Measurements from ENCODE around the gene GPC3. TPM values are rescaled to one million over a fixed set of nuclear protein-coding genes. Genes with fewer than 3 reads are reported as not detected.

The GPC3 gene
- total RNA-seq, 1 experiment from 2014 or later, result 0.98 TPM

DNA sequence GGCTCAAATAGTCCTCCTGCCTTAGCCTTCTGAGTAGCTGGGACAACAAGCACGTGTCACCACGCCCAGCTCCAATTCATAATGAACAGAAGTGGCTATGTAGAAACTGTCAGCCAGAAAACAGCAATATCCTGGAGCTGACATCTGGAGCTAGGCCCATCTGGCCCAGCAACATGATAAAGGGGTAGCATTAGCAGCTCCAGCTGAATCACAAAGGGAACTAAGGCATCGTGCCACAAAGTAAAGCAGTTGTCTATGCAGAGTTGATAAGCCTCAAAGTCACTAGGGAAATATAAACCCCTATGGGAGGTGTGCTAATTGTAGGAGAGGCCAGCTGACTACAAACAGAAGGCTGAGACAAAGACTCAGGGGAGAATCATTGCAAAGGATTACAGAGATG, 299.6 kb downstream of the GPC3 start:
- Histone ChIP-seq H3K9me2 (ENCODE audit: insufficient read depth) (no peaks in the 10 kb centered on the region), H2AFZ (ENCODE audit: low read depth, low read length, poor library complexity, severe bottlenecking) (no peak overlapping the region), H3K27ac (ENCODE audit: low read depth, low read length) (no peak overlapping the region), H3K79me2 (ENCODE audit: insufficient read depth, low read length) (no peaks in the 10 kb centered on the region), H3K4me1 (ENCODE audit: control insufficient read depth in 1 of 2, insufficient read depth in 2 of 2, low read length in 2 of 2) (no peaks in the 10 kb centered on the region), H3K4me2 (ENCODE audit: low read length) (no peak overlapping the region), H3K36me3 (ENCODE audit: control insufficient read depth in 1 of 2, insufficient read depth in 2 of 2, low read length in 2 of 2) (no peaks in the 10 kb centered on the region), H3K27me3 (ENCODE audit: insufficient read depth, low read length) (no peaks in the 10 kb centered on the region), H3K9ac (ENCODE audit: low read length) (no peak overlapping the region), H3K9me3 (ENCODE audit: control insufficient read depth in 1 of 2, insufficient read depth in 1 of 2, low read depth in 1 of 2, low read length in 2 of 2) (no peaks in the 10 kb centered on the region), H4K20me1 (ENCODE audit: insufficient read depth) (no peaks in the 10 kb centered on the region), H3K4me3 (replicated peaks in 1 of 2; ENCODE audit: low read depth in 1 of 2, low read length in 2 of 2) (no peak overlapping the region)
- TF ChIP-seq, protein P1, sequence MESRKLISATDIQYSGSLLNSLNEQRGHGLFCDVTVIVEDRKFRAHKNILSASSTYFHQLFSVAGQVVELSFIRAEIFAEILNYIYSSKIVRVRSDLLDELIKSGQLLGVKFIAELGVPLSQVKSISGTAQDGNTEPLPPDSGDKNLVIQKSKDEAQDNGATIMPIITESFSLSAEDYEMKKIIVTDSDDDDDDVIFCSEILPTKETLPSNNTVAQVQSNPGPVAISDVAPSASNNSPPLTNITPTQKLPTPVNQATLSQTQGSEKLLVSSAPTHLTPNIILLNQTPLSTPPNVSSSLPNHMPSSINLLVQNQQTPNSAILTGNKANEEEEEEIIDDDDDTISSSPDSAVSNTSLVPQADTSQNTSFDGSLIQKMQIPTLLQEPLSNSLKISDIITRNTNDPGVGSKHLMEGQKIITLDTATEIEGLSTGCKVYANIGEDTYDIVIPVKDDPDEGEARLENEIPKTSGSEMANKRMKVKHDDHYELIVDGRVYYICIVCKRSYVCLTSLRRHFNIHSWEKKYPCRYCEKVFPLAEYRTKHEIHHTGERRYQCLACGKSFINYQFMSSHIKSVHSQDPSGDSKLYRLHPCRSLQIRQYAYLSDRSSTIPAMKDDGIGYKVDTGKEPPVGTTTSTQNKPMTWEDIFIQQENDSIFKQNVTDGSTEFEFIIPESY (IDR thresholded peaks at IDR 0.05; ENCODE audit: extremely low read depth, insufficient replicate concordance, low read length), result no peak
- TF ChIP-seq EZH2 (IDR thresholded peaks at IDR 0.05) (no peak), EZH2phosphoT487 (IDR thresholded peaks at IDR 0.05; ENCODE audit: borderline replicate concordance) (no peak)
- BruUV-seq (replicated peaks), result no TSS peak
- DNase-seq (ENCODE audit: low read depth, low spot score), result no peak
- no peak for ATAC-seq
- ChIA-PET RAD21 (ENCODE audit: low non-redundant PET in 1 of 2, low total read pairs in 2 of 2, uncharacterized antibody in 2 of 2, unreplicated experiment in 2 of 2) (no interaction called here), CTCF (no interaction called here), POLR2A (no interaction called here)
- intact Hi-C loops (cut with micrococcal nuclease), result no loop called here

DNA sequence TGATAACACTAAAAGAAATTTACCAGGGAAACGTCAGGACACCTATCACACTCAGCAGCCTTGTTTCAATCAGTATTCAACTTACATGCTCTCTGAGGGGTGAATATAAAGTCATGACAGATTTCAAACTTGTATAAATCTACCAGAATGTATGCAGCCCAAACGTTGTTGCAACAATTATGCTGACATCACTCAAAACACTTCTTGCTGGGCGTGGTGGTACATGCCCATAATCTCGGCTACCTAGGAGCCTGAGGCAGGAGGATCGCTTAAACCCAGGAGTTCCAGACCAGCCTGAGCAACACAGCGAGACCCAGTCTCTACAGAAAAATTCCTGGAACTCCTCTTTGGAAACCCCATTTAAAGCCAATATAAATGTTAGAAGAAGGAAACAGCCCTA, 303.5 kb downstream of the GPC3 start:
- Histone ChIP-seq H3K4me3 (replicated peaks in 1 of 2; ENCODE audit: low read depth in 1 of 2, low read length in 2 of 2) (no peak overlapping the region), H3K9me2 (ENCODE audit: insufficient read depth) (no peaks in the 10 kb centered on the region), H3K4me1 (ENCODE audit: control insufficient read depth in 1 of 2, insufficient read depth in 2 of 2, low read length in 2 of 2) (no peaks in the 10 kb centered on the region), H4K20me1 (ENCODE audit: insufficient read depth) (no peaks in the 10 kb centered on the region), H3K4me2 (ENCODE audit: low read length) (no peak overlapping the region), H3K9me3 (ENCODE audit: control insufficient read depth in 1 of 2, insufficient read depth in 1 of 2, low read depth in 1 of 2, low read length in 2 of 2) (no peaks in the 10 kb centered on the region), H3K9ac (ENCODE audit: low read length) (no peak overlapping the region), H3K36me3 (ENCODE audit: control insufficient read depth in 1 of 2, insufficient read depth in 2 of 2, low read length in 2 of 2) (no peaks in the 10 kb centered on the region), H3K27ac (ENCODE audit: low read depth, low read length) (no peak overlapping the region), H3K79me2 (ENCODE audit: insufficient read depth, low read length) (no peaks in the 10 kb centered on the region), H2AFZ (ENCODE audit: low read depth, low read length, poor library complexity, severe bottlenecking) (no peak overlapping the region), H3K27me3 (ENCODE audit: insufficient read depth, low read length) (no peaks in the 10 kb centered on the region)
- CTCF ChIA-PET, result no interaction called here
- POLR2A ChIA-PET, result no interaction called here
- RAD21 ChIA-PET (ENCODE audit: low non-redundant PET in 1 of 2, low total read pairs in 2 of 2, uncharacterized antibody in 2 of 2, unreplicated experiment in 2 of 2), result no interaction called here
- no TSS peak for BruUV-seq (replicated peaks)
- no peak for ATAC-seq
- no peak for DNase-seq (ENCODE audit: low read depth, low spot score)
- intact Hi-C loops (cut with micrococcal nuclease), result no loop called here
- no peak for TF ChIP-seq CBX3 (IDR thresholded peaks at IDR 0.05; ENCODE audit: low read depth)
- TF ChIP-seq, protein P2, sequence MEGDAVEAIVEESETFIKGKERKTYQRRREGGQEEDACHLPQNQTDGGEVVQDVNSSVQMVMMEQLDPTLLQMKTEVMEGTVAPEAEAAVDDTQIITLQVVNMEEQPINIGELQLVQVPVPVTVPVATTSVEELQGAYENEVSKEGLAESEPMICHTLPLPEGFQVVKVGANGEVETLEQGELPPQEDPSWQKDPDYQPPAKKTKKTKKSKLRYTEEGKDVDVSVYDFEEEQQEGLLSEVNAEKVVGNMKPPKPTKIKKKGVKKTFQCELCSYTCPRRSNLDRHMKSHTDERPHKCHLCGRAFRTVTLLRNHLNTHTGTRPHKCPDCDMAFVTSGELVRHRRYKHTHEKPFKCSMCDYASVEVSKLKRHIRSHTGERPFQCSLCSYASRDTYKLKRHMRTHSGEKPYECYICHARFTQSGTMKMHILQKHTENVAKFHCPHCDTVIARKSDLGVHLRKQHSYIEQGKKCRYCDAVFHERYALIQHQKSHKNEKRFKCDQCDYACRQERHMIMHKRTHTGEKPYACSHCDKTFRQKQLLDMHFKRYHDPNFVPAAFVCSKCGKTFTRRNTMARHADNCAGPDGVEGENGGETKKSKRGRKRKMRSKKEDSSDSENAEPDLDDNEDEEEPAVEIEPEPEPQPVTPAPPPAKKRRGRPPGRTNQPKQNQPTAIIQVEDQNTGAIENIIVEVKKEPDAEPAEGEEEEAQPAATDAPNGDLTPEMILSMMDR (IDR thresholded peaks at IDR 0.05 in 2 of 3, conservative IDR thresholded peaks at IDR 0.05 in 1 of 3; ENCODE audit: borderline replicate concordance in 1 of 3, insufficient read depth in 1 of 3, low read depth in 2 of 3, low read length in 2 of 3), result no peak
- TF ChIP-seq, protein P3, sequence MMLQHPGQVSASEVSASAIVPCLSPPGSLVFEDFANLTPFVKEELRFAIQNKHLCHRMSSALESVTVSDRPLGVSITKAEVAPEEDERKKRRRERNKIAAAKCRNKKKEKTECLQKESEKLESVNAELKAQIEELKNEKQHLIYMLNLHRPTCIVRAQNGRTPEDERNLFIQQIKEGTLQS (IDR thresholded peaks at IDR 0.05), result no peak
- no peak for TF ChIP-seq TCF7L2 (IDR thresholded peaks at IDR 0.05; ENCODE audit: borderline replicate concordance, extremely low read depth, insufficient read depth, insufficient read length)
- TF ChIP-seq SRF (IDR thresholded peaks at IDR 0.05; ENCODE audit: low read depth), result no peak
- no peak for TF ChIP-seq EGR1 (IDR thresholded peaks at IDR 0.05; ENCODE audit: low read depth)
- TF ChIP-seq, protein P4, sequence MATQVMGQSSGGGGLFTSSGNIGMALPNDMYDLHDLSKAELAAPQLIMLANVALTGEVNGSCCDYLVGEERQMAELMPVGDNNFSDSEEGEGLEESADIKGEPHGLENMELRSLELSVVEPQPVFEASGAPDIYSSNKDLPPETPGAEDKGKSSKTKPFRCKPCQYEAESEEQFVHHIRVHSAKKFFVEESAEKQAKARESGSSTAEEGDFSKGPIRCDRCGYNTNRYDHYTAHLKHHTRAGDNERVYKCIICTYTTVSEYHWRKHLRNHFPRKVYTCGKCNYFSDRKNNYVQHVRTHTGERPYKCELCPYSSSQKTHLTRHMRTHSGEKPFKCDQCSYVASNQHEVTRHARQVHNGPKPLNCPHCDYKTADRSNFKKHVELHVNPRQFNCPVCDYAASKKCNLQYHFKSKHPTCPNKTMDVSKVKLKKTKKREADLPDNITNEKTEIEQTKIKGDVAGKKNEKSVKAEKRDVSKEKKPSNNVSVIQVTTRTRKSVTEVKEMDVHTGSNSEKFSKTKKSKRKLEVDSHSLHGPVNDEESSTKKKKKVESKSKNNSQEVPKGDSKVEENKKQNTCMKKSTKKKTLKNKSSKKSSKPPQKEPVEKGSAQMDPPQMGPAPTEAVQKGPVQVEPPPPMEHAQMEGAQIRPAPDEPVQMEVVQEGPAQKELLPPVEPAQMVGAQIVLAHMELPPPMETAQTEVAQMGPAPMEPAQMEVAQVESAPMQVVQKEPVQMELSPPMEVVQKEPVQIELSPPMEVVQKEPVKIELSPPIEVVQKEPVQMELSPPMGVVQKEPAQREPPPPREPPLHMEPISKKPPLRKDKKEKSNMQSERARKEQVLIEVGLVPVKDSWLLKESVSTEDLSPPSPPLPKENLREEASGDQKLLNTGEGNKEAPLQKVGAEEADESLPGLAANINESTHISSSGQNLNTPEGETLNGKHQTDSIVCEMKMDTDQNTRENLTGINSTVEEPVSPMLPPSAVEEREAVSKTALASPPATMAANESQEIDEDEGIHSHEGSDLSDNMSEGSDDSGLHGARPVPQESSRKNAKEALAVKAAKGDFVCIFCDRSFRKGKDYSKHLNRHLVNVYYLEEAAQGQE (IDR thresholded peaks at IDR 0.05; ENCODE audit: low read depth), result no peak
- TF ChIP-seq, protein P5, sequence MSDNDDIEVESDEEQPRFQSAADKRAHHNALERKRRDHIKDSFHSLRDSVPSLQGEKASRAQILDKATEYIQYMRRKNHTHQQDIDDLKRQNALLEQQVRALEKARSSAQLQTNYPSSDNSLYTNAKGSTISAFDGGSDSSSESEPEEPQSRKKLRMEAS (IDR thresholded peaks at IDR 0.05), result no peak
- no peak for TF ChIP-seq YY1 (IDR thresholded peaks at IDR 0.05; ENCODE audit: extremely low read depth, insufficient replicate concordance, low read depth, low read length)
- no peak for TF ChIP-seq RAD21 (IDR thresholded peaks at IDR 0.05; ENCODE audit: low read depth)
